H1 (cell line): Measurements from ENCODE around the gene CDYL. TPM values are rescaled to one million over a fixed set of nuclear protein-coding genes. Genes with fewer than 3 reads are reported as not detected.

Source experiments
- KDM5A ChIP-seq: fragments of 200-600 bp; IDR thresholded peaks from 2 replicates; pipeline ENCODE4 v1.7.1; 2012; ENCODE audit warnings: mild to moderate bottlenecking, low read length, inconsistent platforms, mixed read lengths
- POLR2AphosphoS5 ChIP-seq: IDR thresholded peaks from 2 replicates; pipeline ENCODE4 v1.6.1; 2011; ENCODE audit warnings: low read depth, low read length
- SAP30 ChIP-seq: fragments of 300-600 bp; sonication (generic); IDR thresholded peaks from 2 replicates; pipeline ENCODE4 v1.7.1; 2012; ENCODE audit warnings: low read length, moderate library complexity, mild to moderate bottlenecking, inconsistent platforms; ENCODE audit not compliant: insufficient read depth, insufficient replicate concordance
- polyA plus RNA-seq, 7 experiments: library from polyadenylated mRNA; depleted of rRNA in 3 of 7; stranded (reverse) in 5 of 7; unstranded in 2 of 7; fragments of >200 nt in 5 of 7; fragments of 200-250 nt in 2 of 7; gene quantifications; 1 replicate in 5 of 7; 2 replicates in 1 of 7; 4 replicates in 1 of 7; pipeline versions ENCODE4 v1.2.1 to v1.2.3, GENCODE V29; 2011 to 2013; ENCODE audit warnings: missing spikeins in 2 of 7, mixed read lengths in 2 of 7
- total RNA-seq: library from RNA; stranded (reverse); fragmentation: NEBNext Ultra II Directional; extraction: Animal tissue kit (Norgen Biotek cat#: 25700); gene quantifications from 2 replicates; pipeline ENCODE4 v1.2.1, GENCODE V29; 2021

CDYL gene
- total and polyA plus RNA-seq, 2 of the 8 experiments (the other 6 are each of a cell fraction or from before 2014, with no cell fraction given): 56.4 to 119 TPM

- no peak for TF ChIP-seq POLR2AphosphoS5
- TF ChIP-seq SAP30: no peak
- no peak for TF ChIP-seq KDM5A
Measured at GRCh38 chr6:4726645-4727044, 49.6 kb upstream of the CDYL start (continued).
